Measurements from ENCODE around the gene HSPB3. TPM values are rescaled to one million over a fixed set of nuclear protein-coding genes. Genes with fewer than 3 reads are reported as not detected.
A peak's percentile ranks its signal among the peaks of the same experiment; 100 is the strongest.

The HSPB3 gene
- total RNA-seq, 1 experiment from 2014 or later: not detected

DNA sequence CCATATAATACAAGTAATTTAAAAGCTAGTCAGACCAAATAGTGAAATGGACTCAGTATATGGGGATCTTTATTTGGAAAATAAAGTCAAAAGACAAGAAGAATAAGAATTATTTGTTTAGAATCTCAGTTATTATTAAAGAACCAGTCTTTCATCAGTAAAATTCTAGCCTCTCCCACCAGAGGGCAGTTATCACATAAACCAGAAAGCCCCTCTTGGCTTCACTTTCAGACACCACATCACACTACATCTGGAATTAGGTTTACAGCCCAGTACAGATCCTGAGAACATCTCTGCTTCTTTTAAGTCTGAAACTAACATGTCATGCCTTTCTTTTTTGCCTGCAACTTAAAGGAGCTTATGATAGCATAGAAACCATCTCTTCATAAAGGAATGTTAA lies 12.2 kb upstream of the HSPB3 start:
- Histone ChIP-seq H3K79me2 (ENCODE audit: low read length) (no peaks in the 10 kb centered on the region), H3K27ac (ENCODE audit: low read length) (no peak overlapping the region), H3K9me2 (replicated peaks; ENCODE audit: low read length) (no peaks in the 10 kb centered on the region), H3K36me3 (ENCODE audit: low read depth, low read length) (no peaks in the 10 kb centered on the region), H3K4me3 (ENCODE audit: low read length) (no peak overlapping the region), H2AFZ (ENCODE audit: low read length) (no peak overlapping the region), H3K9ac (ENCODE audit: low read length) (no peak overlapping the region), H3K9me3 (ENCODE audit: low read length) (no peaks in the 10 kb centered on the region), H3K4me2 (ENCODE audit: low read length) (no peak overlapping the region), H3K27me3 (ENCODE audit: low read length) (peaks cover 33% of the 10 kb centered on the region), H3K4me1 (ENCODE audit: insufficient read depth, low read length) (no peaks in the 10 kb centered on the region), H4K20me1 (ENCODE audit: low read length) (no peaks in the 10 kb centered on the region), H3F3A (ENCODE audit: low read length, unreplicated experiment) (no peaks in the 10 kb centered on the region)
- peak; percentile 41 for DNase-seq
- ChIA-PET POLR2A (ENCODE audit: unreplicated experiment) (no interaction called here), CTCF (interaction anchor here (1.5 kb wide), 1 partner anchor 46 kb away, joined by 5 read pairs; no protein-coding TSS in a partner anchor)
- intact Hi-C loops (cut with micrococcal nuclease): loop anchor here (1.0 kb wide), 1 partner anchor 46 kb away; no protein-coding TSS in a partner anchor
- no peak for TF ChIP-seq EZH2 (IDR thresholded peaks at IDR 0.05; ENCODE audit: low read length, unreplicated experiment)
- TF ChIP-seq, protein P1, sequence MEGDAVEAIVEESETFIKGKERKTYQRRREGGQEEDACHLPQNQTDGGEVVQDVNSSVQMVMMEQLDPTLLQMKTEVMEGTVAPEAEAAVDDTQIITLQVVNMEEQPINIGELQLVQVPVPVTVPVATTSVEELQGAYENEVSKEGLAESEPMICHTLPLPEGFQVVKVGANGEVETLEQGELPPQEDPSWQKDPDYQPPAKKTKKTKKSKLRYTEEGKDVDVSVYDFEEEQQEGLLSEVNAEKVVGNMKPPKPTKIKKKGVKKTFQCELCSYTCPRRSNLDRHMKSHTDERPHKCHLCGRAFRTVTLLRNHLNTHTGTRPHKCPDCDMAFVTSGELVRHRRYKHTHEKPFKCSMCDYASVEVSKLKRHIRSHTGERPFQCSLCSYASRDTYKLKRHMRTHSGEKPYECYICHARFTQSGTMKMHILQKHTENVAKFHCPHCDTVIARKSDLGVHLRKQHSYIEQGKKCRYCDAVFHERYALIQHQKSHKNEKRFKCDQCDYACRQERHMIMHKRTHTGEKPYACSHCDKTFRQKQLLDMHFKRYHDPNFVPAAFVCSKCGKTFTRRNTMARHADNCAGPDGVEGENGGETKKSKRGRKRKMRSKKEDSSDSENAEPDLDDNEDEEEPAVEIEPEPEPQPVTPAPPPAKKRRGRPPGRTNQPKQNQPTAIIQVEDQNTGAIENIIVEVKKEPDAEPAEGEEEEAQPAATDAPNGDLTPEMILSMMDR (conservative IDR thresholded peaks at IDR 0.05; ENCODE audit: low read depth, low read length): peak; percentile 54
- no peak for TF ChIP-seq EZH2phosphoT487 (IDR thresholded peaks at IDR 0.05; ENCODE audit: borderline replicate concordance, low read length)
- BruUV-seq (replicated peaks): no TSS peak
- no peak for ATAC-seq

DNA sequence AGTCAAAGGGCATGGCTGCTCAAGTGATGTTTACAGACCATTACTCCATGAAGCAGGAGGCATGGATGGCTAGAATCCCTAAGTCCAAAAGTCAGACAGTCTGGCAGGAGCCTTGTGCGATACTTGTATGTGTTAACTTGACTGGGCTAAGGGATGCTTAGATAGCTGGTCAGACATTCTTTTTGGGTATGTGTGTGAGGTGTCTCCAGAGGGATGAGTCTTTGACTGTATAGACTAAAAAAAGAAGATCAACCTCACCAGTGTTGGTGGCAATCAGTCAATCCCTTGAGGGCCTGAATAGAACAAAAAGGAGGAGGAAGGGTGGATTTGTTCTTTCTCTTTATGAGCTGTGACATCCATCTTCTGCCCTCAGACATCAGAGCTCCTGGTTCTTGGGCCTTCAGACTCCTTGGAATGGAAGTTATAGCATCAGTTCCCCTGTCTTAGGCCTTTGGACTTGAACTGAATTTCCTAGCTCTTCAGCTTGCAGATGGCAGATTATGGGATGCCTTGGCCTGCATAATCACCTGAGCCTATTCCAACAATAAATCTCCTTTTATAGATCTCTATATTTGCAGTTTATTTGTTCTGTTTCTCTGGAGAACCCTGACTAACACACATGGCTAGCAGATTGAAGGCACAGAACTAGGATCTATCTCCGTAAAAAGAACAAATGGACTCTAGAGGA lies 9.7 kb upstream of the HSPB3 start:
- ATAC-seq: no peak
- H3K9me2 ChIP-seq (replicated peaks; ENCODE audit: low read length): no peaks in the 10 kb centered on the region
- no peaks in the 10 kb centered on the region for H3K36me3 ChIP-seq (ENCODE audit: low read depth, low read length)
- H3K27ac ChIP-seq (ENCODE audit: low read length): no peak overlapping the region
- no peak overlapping the region for H3K4me3 ChIP-seq (ENCODE audit: low read length)
- no peak for DNase-seq
- TF ChIP-seq EZH2phosphoT487 (IDR thresholded peaks at IDR 0.05; ENCODE audit: borderline replicate concordance, low read length) (no peak), EZH2 (IDR thresholded peaks at IDR 0.05; ENCODE audit: low read length, unreplicated experiment) (no peak)
- TF ChIP-seq, protein P1 (conservative IDR thresholded peaks at IDR 0.05; ENCODE audit: low read depth, low read length): no peak
- CTCF ChIA-PET: no interaction called here
- no peaks in the 10 kb centered on the region for H3K4me1 ChIP-seq (ENCODE audit: insufficient read depth, low read length)
- H3K79me2 ChIP-seq (ENCODE audit: low read length): no peaks in the 10 kb centered on the region
- no peaks in the 10 kb centered on the region for H3F3A ChIP-seq (ENCODE audit: low read length, unreplicated experiment)
- H3K9ac ChIP-seq (ENCODE audit: low read length): no peak overlapping the region
- H3K27me3 ChIP-seq (ENCODE audit: low read length): peaks cover 19% of the 10 kb centered on the region
- no peaks in the 10 kb centered on the region for H3K9me3 ChIP-seq (ENCODE audit: low read length)
- no peak overlapping the region for H3K4me2 ChIP-seq (ENCODE audit: low read length)
- BruUV-seq (replicated peaks): no TSS peak
- H2AFZ ChIP-seq (ENCODE audit: low read length): no peak overlapping the region
- no peaks in the 10 kb centered on the region for H4K20me1 ChIP-seq (ENCODE audit: low read length)
- intact Hi-C loops (cut with micrococcal nuclease): no loop called here
- POLR2A ChIA-PET (ENCODE audit: unreplicated experiment): interaction anchor here (0.7 kb wide), 1 partner anchor 744 kb away, joined by 3 read pairs; no protein-coding TSS in a partner anchor

DNA sequence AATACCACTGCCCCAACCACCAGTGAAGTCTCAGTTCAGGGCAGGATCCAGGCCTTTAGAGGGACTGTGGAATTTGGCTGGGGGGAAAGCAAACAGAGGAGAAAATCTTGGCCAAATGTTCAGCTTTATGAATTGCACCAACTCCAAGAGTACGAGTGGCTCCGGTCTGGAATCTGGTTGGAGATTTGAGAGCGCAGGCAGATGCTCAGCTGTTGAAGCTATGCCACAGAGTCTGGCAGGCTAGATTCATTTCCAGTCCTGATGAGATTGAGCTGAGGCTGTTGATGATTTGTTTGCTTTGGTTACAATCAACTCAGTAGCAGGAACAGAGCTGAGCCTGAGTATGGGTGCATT lies 9.1 kb upstream of the HSPB3 start:
- H3K36me3 ChIP-seq (ENCODE audit: low read depth, low read length): no peaks in the 10 kb centered on the region
- no TSS peak for BruUV-seq (replicated peaks)
- H4K20me1 ChIP-seq (ENCODE audit: low read length): no peaks in the 10 kb centered on the region
- H3K9me2 ChIP-seq (replicated peaks; ENCODE audit: low read length): no peaks in the 10 kb centered on the region
- H2AFZ ChIP-seq (ENCODE audit: low read length): no peak overlapping the region
- TF ChIP-seq, protein P1 (conservative IDR thresholded peaks at IDR 0.05; ENCODE audit: low read depth, low read length): no peak
- TF ChIP-seq EZH2phosphoT487 (IDR thresholded peaks at IDR 0.05; ENCODE audit: borderline replicate concordance, low read length) (no peak), EZH2 (IDR thresholded peaks at IDR 0.05; ENCODE audit: low read length, unreplicated experiment) (no peak)
- H3F3A ChIP-seq (ENCODE audit: low read length, unreplicated experiment): no peaks in the 10 kb centered on the region
- H3K27me3 ChIP-seq (ENCODE audit: low read length): peaks cover 19% of the 10 kb centered on the region
- ATAC-seq (no peak), DNase-seq (no peak)
- H3K4me3 ChIP-seq (ENCODE audit: low read length): no peak overlapping the region
- H3K4me2 ChIP-seq (ENCODE audit: low read length): no peak overlapping the region
- CTCF ChIA-PET: no interaction called here
- intact Hi-C loops (cut with micrococcal nuclease): no loop called here
- no peaks in the 10 kb centered on the region for H3K4me1 ChIP-seq (ENCODE audit: insufficient read depth, low read length)
- no peaks in the 10 kb centered on the region for H3K9me3 ChIP-seq (ENCODE audit: low read length)
- no peak overlapping the region for H3K27ac ChIP-seq (ENCODE audit: low read length)
- no peak overlapping the region for H3K9ac ChIP-seq (ENCODE audit: low read length)
- no peaks in the 10 kb centered on the region for H3K79me2 ChIP-seq (ENCODE audit: low read length)
- POLR2A ChIA-PET (ENCODE audit: unreplicated experiment): no interaction called here
